CD4-positive, alpha-beta T cell treated with Interferon gamma for 1 hour (primary cell): Measurements from ENCODE around the gene U2AF2.

Source experiments
- DNase-seq: peaks from one replicate; pipeline ENCODE4 v3.0.0-alpha.2; 2020

The U2AF2 gene

GRCh38 chr19:55622242-55622969, 32.4 kb upstream of the U2AF2 start:
- no peak for DNase-seq

GRCh38 chr19:55623130-55623529, 31.7 kb upstream of the U2AF2 start:
- DNase-seq: no peak

GRCh38 chr19:55623561-55623960, 31.3 kb upstream of the U2AF2 start:
- DNase-seq: no peak

GRCh38 chr19:55624109-55625003, 30.5 kb upstream of the U2AF2 start, which contains the start of gene ZNF784:
Gene ZNF784 (minus strand): TSS chr19:55624566. CDS start chr19:55624561, 5 bp downstream.
- DNase-seq: peak; percentile 91

GRCh38 chr19:55625004-55625326, 29.9 kb upstream of the U2AF2 start:
- no peak for DNase-seq

GRCh38 chr19:55626350-55626749, 28.5 kb upstream of the U2AF2 start:
- DNase-seq: peak; percentile 64

- DNase-seq: peak; percentile 82
Measured at GRCh38 chr19:55632463-55632834, 22.4 kb upstream of the U2AF2 start.

GRCh38 chr19:55633861-55634260, 21.0 kb upstream of the U2AF2 start:
- DNase-seq: no peak

- DNase-seq: no peak
Measured at GRCh38 chr19:55635334-55635717, 19.5 kb upstream of the U2AF2 start.

GRCh38 chr19:55635856-55636440, 18.9 kb upstream of the U2AF2 start:
- DNase-seq: no peak

GRCh38 chr19:55636723-55637122, 18.1 kb upstream of the U2AF2 start:
- no peak for DNase-seq

GRCh38 chr19:55637534-55637933, 17.3 kb upstream of the U2AF2 start:
- DNase-seq: no peak

- peak; percentile 63 for DNase-seq
Measured at GRCh38 chr19:55638864-55639359, 15.9 kb upstream of the U2AF2 start.

- peak; percentile 82 for DNase-seq
Measured at GRCh38 chr19:55640043-55640576, 14.7 kb upstream of the U2AF2 start.

- peak; percentile 52 for DNase-seq
Measured at GRCh38 chr19:55640577-55641425, 14.0 kb upstream of the U2AF2 start, which contains the start of gene ZNF580. Gene ZNF580 (plus strand): TSS chr19:55641002. CDS start chr19:55642509, 1,507 bp downstream.

- no peak for DNase-seq
Measured at GRCh38 chr19:55641426-55642152, 13.2 kb upstream of the U2AF2 start.

- DNase-seq: no peak
Measured at GRCh38 chr19:55642153-55643002, 12.5 kb upstream of the U2AF2 start.

- peak; percentile 74 for DNase-seq
Measured at GRCh38 chr19:55643003-55643886, 11.6 kb upstream of the U2AF2 start, which contains the start of gene ZNF581. Gene ZNF581 (plus strand): TSS chr19:55643649. CDS start chr19:55644572, 923 bp downstream.

GRCh38 chr19:55643887-55644176, 11.0 kb upstream of the U2AF2 start:
- no peak for DNase-seq
